ENCODE data around the gene CCDC157. TPM values are rescaled to one million over a fixed set of nuclear protein-coding genes. Genes with fewer than 3 reads are reported as not detected.

The CCDC157 gene
- total and polyA plus RNA-seq, 9 of the 15 experiments (the other 6 are each of a cell fraction or from before 2014, with no cell fraction given) = 0.04 to 1.3 (median 0.68) TPM

DNA sequence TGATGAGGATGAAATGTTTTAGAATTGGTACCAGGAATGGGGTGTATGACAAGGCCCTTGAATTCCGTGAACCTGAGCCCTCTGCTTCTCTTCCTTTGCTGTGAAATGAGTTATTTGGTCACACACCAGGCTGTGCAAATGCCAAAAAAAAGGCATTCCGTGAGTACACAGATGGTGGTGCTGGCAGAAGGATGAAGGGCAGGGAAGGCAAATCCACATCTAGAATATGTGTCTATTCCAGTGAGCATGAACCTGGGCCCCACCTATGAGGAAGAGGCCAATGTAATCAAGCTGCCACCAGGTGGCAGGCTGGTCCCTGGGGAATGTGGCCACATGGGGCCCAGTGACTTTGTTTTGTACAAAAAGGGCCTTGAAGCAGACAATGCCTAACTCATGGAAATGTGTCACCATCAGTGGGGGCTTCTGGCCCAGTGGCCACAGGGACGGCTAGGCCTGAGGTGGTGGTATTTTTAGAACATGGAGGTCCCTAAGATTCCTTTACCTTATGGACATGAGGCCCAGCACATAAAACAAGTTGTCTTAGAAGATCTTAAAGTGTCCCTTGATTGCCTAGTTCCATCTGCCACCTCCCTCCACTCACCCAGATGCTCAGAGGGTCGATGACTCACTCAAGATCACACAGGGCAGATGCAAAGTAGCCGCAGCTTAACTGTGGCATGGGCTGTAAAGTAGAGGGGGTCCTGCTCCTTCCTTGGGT lies 34.3 kb downstream of the CCDC157 start (continued):
- TF ChIP-seq, protein P1, sequence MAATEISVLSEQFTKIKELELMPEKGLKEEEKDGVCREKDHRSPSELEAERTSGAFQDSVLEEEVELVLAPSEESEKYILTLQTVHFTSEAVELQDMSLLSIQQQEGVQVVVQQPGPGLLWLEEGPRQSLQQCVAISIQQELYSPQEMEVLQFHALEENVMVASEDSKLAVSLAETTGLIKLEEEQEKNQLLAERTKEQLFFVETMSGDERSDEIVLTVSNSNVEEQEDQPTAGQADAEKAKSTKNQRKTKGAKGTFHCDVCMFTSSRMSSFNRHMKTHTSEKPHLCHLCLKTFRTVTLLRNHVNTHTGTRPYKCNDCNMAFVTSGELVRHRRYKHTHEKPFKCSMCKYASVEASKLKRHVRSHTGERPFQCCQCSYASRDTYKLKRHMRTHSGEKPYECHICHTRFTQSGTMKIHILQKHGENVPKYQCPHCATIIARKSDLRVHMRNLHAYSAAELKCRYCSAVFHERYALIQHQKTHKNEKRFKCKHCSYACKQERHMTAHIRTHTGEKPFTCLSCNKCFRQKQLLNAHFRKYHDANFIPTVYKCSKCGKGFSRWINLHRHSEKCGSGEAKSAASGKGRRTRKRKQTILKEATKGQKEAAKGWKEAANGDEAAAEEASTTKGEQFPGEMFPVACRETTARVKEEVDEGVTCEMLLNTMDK (IDR thresholded peaks at IDR 0.05; ENCODE audit: borderline replicate concordance, insufficient read depth, low read depth, low read length, poor library complexity, severe bottlenecking) = no peak
- TF ChIP-seq ATF7 (IDR thresholded peaks at IDR 0.05) = peak; percentile 47
- TF ChIP-seq, protein P2, sequence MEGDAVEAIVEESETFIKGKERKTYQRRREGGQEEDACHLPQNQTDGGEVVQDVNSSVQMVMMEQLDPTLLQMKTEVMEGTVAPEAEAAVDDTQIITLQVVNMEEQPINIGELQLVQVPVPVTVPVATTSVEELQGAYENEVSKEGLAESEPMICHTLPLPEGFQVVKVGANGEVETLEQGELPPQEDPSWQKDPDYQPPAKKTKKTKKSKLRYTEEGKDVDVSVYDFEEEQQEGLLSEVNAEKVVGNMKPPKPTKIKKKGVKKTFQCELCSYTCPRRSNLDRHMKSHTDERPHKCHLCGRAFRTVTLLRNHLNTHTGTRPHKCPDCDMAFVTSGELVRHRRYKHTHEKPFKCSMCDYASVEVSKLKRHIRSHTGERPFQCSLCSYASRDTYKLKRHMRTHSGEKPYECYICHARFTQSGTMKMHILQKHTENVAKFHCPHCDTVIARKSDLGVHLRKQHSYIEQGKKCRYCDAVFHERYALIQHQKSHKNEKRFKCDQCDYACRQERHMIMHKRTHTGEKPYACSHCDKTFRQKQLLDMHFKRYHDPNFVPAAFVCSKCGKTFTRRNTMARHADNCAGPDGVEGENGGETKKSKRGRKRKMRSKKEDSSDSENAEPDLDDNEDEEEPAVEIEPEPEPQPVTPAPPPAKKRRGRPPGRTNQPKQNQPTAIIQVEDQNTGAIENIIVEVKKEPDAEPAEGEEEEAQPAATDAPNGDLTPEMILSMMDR (IDR thresholded peaks at IDR 0.05 in 2 of 3, conservative IDR thresholded peaks at IDR 0.05 in 1 of 3; ENCODE audit: insufficient read depth in 2 of 3, low read depth in 1 of 3, low read length in 3 of 3) = peak; percentile 82 to 92 (median 85)
- no peak for TF ChIP-seq ZNF224 (CRISPR knock-in tag; IDR thresholded peaks at IDR 0.05)
- TF ChIP-seq E2F3 (CRISPR knock-in tag; IDR thresholded peaks at IDR 0.05) = no peak
- TF ChIP-seq STAG1 (CRISPR knock-in tag; IDR thresholded peaks at IDR 0.05; ENCODE audit: borderline replicate concordance) = peak; percentile 74
- TF ChIP-seq ZEB2 (IDR thresholded peaks at IDR 0.05) = 0 out of 2 replicates have a peak, but pooled peaks have one; percentile 28
- TF ChIP-seq PHB2 (IDR thresholded peaks at IDR 0.05; ENCODE audit: low read depth) = no peak
- TF ChIP-seq SPI1 (IDR thresholded peaks at IDR 0.05; ENCODE audit: borderline replicate concordance, low read depth, low read length) = 0 out of 2 replicates have a peak, but pooled peaks have one; percentile 18
- TF ChIP-seq, protein P3, sequence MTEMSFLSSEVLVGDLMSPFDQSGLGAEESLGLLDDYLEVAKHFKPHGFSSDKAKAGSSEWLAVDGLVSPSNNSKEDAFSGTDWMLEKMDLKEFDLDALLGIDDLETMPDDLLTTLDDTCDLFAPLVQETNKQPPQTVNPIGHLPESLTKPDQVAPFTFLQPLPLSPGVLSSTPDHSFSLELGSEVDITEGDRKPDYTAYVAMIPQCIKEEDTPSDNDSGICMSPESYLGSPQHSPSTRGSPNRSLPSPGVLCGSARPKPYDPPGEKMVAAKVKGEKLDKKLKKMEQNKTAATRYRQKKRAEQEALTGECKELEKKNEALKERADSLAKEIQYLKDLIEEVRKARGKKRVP (CRISPR knock-in tag; IDR thresholded peaks at IDR 0.05) = no peak
- no peak for TF ChIP-seq U2AF2 (optimal IDR thresholded peaks at IDR 0.05; ENCODE audit: low read depth, low read length)
- TF ChIP-seq CBX3 (IDR thresholded peaks at IDR 0.05; ENCODE audit: borderline replicate concordance in 1 of 2, low read length in 2 of 2) = peak in 1 of 2 experiments; percentile 87; a peak in 2 of 3 replicates
- TF ChIP-seq POU5F1 (IDR thresholded peaks at IDR 0.05; ENCODE audit: borderline replicate concordance, low read depth, low read length, partially characterized antibody) = no peak
- TF ChIP-seq, protein P4, sequence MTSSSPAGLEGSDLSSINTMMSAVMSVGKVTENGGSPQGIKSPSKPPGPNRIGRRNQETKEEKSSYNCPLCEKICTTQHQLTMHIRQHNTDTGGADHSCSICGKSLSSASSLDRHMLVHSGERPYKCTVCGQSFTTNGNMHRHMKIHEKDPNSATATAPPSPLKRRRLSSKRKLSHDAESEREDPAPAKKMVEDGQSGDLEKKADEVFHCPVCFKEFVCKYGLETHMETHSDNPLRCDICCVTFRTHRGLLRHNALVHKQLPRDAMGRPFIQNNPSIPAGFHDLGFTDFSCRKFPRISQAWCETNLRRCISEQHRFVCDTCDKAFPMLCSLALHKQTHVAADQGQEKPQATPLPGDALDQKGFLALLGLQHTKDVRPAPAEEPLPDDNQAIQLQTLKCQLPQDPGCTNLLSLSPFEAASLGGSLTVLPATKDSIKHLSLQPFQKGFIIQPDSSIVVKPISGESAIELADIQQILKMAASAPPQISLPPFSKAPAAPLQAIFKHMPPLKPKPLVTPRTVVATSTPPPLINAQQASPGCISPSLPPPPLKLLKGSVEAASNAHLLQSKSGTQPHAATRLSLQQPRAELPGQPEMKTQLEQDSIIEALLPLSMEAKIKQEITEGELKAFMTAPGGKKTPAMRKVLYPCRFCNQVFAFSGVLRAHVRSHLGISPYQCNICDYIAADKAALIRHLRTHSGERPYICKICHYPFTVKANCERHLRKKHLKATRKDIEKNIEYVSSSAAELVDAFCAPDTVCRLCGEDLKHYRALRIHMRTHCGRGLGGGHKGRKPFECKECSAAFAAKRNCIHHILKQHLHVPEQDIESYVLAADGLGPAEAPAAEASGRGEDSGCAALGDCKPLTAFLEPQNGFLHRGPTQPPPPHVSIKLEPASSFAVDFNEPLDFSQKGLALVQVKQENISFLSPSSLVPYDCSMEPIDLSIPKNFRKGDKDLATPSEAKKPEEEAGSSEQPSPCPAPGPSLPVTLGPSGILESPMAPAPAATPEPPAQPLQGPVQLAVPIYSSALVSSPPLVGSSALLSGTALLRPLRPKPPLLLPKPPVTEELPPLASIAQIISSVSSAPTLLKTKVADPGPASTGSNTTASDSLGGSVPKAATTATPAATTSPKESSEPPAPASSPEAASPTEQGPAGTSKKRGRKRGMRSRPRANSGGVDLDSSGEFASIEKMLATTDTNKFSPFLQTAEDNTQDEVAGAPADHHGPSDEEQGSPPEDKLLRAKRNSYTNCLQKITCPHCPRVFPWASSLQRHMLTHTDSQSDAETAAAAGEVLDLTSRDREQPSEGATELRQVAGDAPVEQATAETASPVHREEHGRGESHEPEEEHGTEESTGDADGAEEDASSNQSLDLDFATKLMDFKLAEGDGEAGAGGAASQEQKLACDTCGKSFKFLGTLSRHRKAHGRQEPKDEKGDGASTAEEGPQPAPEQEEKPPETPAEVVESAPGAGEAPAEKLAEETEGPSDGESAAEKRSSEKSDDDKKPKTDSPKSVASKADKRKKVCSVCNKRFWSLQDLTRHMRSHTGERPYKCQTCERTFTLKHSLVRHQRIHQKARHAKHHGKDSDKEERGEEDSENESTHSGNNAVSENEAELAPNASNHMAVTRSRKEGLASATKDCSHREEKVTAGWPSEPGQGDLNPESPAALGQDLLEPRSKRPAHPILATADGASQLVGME (CRISPR knock-in tag; IDR thresholded peaks at IDR 0.05) = no peak
